Measurements from ENCODE around the gene ARRDC1.
"Not testable (repeated sequence)": the region's sequence is repeated elsewhere in the genome, so short reads cannot be mapped to it uniquely, and the experiment has no call there.

ARRDC1 gene, protein sequence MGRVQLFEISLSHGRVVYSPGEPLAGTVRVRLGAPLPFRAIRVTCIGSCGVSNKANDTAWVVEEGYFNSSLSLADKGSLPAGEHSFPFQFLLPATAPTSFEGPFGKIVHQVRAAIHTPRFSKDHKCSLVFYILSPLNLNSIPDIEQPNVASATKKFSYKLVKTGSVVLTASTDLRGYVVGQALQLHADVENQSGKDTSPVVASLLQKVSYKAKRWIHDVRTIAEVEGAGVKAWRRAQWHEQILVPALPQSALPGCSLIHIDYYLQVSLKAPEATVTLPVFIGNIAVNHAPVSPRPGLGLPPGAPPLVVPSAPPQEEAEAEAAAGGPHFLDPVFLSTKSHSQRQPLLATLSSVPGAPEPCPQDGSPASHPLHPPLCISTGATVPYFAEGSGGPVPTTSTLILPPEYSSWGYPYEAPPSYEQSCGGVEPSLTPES

DNA sequence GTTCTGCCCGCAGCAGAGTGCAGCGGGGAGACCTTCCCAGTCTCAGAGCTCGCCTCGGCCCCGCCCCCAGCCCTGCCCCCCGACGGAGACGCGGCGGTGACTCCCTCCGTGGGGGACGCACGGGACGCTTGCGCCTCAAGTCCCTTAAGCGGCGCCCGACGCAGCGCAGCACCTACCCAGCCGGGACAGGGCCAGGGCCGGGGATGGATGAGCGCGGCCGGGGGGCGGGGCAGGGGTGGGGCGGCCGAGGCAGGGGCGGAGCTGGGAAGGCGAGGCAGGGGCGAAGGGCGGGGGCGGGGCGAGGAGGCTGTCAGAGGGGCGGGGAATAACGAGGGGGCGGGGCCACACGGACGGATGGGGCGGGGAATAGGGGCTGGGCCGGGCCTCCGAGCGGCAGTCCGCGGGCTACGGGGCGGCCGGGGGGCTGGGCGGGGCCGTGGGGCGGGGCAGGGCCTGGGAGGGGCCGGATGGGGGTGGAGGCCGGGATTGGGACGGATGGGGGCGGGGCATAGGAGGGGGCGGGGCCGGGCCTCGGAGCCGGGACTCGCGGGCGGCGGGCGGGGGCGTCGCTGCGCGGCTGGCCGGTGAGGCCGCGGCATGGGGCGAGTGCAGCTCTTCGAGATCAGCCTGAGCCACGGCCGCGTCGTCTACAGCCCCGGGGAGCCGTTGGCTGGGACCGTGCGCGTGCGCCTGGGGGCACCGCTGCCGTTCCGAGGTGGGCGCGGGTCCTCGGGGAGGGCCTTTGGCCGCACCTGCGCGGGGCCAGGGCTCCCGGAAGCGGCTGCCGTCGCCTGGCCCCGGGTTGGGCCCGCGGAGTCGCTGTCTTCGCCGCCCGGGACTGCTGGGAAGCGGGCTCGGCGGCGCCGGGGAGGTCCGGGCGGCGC, at the start of gene ARRDC1:
Gene ARRDC1, plus strand, starts transcription at position 566 of the 884 bp plus-strand sequence. Its CDS starts 32 bp downstream, at position 598.
- DNase-seq (ENCODE audit: low read depth in 2 of 2): peak; percentile 90 to 93

DNA sequence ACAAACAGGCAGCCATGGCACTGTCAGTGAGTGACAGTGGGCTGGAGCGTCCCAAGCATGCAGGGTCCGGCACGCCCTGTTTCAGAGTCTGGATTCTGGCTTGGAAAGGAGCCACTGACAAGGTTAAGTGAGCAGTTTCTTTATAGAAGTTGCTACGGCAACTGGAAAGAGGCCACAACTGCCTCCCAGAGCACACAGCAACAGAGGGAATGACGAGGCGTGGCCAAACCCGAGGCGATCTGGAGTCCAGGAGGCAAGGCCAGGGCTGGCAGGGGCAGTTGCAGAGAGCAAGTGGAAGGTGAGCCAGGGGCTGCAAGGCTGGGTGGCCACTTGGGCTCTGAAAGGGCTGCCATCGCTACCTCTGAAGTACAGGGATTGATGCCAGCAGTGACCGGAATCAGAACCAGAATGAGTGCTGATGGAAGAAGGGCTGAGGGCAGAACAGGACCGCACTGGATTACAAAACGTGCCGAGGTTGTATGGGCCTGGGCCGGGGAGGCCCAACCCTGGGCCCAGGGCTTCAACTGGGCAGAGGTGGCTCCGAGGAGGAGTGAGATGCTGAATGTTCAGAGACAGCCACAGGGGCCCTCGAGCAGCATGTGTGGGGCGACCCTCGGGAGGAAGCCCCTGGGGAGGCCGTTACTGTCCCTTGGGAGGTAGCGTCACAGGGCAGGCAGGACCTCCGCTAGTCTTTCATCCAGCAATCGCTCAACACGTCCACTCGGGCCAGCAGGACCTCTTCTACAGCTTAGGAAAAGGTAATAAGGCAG, 49.2 kb upstream of the ARRDC1 start:
- no peak for DNase-seq (ENCODE audit: low read depth in 2 of 2)

- DNase-seq (ENCODE audit: low read depth in 2 of 2): no peak
These were observed 47.4 kb upstream of the ARRDC1 start for GRCh38 chr9:137558127-137558526.

DNA sequence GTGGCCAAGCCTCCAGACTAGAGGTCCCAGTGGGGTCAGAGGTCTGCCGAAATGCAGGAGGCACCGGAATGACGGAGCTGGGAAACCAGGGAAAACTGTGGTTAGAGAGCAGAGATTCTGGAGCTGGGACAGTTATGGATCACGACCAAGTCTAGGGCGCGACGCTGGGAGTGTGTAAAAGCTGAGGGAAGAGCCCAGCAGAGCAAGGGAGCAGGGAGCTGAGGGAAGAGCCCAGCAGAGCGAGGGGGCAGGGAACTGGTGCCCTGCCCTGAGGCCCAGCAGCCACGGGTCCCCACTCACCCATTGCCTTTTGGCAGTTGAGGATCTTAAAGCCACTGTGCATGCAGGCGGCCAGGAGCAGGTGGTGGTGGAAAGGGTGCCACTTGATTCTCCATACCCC, 41.4 kb upstream of the ARRDC1 start:
- DNase-seq (ENCODE audit: low read depth in 2 of 2): no peak

DNA sequence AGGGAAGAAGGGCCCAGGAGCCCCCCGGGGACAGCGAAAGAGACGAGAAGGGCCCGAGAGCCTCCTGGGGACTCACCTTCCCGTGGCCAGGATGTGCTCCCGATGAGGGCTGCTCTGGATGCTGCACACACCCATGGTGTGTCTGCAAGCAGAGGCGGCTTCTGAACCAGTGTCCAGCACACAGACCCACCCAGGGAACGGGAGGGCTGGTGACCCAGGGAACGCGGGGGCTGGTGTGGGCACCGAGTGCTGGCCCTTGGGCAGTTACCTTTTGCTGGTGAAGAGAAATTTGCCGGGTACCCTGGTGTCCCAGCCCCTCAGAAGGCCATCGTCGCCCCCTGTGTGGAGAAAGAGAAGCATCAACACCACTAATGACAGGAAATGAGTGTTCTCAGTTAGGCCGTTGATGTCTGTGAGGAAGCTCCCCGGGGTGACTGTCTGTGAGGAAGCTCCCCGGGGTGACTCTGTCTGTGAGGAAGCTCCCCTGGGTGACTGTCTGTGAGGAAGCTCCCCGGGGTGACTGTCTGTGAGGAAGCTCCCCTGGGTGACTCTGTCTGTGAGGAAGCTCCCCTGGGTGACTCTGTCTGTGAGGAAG, 40.6 kb upstream of the ARRDC1 start:
- DNase-seq (ENCODE audit: low read depth in 2 of 2): no peak

- not testable (repeated sequence) for DNase-seq (ENCODE audit: low read depth in 2 of 2)
These were observed 37.0 kb upstream of the ARRDC1 start for GRCh38 chr9:137568445-137568844.

DNA sequence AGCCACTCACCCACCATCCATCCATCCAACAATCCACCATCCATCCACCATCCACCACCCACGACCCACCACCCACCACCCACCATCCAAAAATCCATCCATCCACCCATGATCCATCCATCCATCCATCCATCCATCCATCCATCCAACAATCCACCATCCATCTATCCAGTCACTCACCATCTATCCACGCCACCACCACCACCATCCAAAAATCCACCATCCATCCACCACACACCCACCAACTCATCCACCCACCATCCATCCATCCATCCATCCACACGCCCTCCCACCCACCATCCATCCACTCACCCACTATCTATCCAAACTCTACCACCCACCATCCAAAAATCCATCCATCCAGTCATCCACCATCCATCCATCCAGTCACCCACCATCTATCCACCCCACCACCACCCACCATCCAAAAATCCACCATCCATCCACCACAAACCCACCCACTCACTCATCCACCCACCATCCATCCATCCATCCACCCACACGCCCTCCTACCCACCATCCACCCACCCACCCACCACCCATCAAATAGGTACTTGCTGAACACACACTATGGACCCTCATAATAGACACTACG, 35.8 kb upstream of the ARRDC1 start:
- no peak for DNase-seq (ENCODE audit: low read depth in 2 of 2)

DNA sequence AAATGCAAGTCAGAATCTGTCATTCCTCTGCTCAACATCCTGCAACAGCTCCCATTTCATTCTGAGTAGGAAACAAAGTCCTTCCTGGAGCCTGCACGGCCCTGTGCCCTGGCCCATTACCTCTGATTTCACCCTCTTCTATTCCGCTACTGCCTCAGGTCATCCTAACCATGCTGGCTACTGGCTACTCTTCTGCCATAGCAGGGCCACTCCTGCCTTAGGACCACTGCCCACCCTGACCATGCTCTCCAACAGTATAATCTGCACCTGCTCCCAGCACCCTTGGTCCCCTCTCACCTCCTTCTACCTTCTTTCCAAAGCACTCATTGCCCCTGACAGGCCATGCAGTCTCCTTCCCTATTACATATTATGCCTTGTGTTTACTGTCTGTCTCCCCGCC, 34.9 kb upstream of the ARRDC1 start:
- no peak for DNase-seq (ENCODE audit: low read depth in 2 of 2)

- no peak for DNase-seq (ENCODE audit: low read depth in 2 of 2)
These were observed 31.3 kb upstream of the ARRDC1 start for GRCh38 chr9:137574192-137574591.

- no peak for DNase-seq (ENCODE audit: low read depth in 2 of 2)
These were observed 30.1 kb upstream of the ARRDC1 start for GRCh38 chr9:137575364-137575715.

DNA sequence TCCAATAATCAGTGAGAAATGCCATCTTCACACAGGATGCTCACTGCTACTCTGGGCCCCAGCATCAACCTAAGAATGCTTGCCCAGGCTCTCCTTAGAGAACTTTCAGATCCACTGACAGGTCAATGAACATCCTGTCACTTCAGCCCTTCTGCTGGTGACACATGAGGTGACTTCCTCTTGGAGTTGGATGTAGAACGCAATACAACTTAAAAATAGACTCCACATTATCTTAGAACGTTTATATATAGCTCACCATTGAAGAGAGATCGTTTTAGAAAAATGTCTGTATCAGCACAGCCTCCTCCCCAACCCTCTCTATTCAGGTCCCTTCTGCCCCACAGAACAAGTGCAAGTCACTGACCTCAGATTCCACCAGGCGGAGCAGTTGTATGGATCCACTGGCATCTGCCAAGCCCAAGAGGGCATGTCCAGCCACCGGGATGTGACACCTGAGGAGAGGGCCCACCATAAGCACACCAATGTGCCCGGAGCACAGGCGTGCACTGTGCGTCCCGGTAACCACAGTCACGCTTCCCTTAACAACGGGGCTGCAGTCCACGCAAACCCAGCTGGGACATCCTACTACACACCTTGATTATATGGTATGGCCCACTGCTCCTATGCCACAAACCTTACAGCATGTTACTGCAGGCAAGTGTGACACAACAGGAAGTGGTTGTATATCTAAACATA, 29.6 kb upstream of the ARRDC1 start:
- DNase-seq (ENCODE audit: low read depth in 2 of 2): no peak

- peak; percentile 97 to 98 for DNase-seq (ENCODE audit: low read depth in 2 of 2)
These were observed 26.8 kb upstream of the ARRDC1 start, which contains the start of gene DPH7 for GRCh38 chr9:137578518-137579258. Gene DPH7, minus strand, starts transcription at chr9:137578925. Its CDS starts 148 bp downstream, at chr9:137578777.

- no peak for DNase-seq (ENCODE audit: low read depth in 2 of 2)
These were observed 26.3 kb upstream of the ARRDC1 start for GRCh38 chr9:137579259-137579604.

GRCh38 chr9:137580209-137580953, 25.1 kb upstream of the ARRDC1 start:
- DNase-seq (ENCODE audit: low read depth in 2 of 2): no peak

- no peak for DNase-seq (ENCODE audit: low read depth in 2 of 2)
These were observed 24.5 kb upstream of the ARRDC1 start for GRCh38 chr9:137580954-137581322.

DNA sequence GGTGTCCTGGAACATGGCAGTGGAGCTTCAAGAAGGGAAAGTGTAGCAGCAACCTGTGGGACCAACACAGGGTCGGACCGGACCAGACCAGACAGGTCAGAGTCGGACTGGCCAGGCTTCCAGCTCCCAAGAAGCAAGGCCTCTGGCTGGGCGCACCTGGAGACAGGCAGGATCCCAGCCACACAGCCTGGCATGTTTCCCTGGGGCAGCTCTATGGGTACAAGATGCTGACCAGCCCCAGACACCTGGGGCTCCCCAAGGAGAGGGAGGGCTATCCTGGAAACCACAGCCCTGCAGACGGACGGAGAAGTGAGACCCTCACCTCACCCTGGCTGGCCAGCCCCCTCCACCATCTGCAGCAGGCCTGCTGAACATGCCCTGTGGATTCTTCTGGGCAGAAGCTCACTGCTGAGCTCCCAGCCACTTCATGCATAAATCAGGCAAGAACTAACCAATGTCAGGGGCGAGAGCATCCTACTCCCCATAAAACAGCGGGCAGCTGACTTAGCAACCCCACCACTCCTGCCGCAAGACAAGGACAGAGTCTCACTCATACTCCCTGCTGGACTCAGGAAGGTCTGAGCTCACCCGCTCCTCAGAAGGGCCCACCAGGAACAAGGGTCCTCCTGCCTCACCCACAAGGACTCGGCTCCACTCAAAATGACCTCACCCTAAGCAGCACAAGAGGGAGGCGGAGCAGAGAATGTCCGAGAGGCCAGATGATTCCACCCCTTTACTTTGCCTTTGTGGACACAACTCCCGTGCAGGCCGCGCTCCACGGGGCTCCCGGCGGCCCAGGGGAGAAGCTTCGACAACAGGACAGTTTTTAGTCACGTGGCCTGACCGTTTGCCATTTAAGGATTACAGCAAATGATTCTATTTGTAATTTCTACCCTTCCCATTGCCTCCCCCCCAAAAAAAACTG, 23.9 kb upstream of the ARRDC1 start:
- DNase-seq (ENCODE audit: low read depth in 2 of 2): no peak

- DNase-seq (ENCODE audit: low read depth in 2 of 2): no peak
These were observed 23.1 kb upstream of the ARRDC1 start for GRCh38 chr9:137582286-137582860.

GRCh38 chr9:137583347-137583746, 22.1 kb upstream of the ARRDC1 start:
- DNase-seq (ENCODE audit: low read depth in 2 of 2): no peak

Measured in stimulated activated CD8-positive, alpha-beta memory T cell treated with anti-CD3 and anti-CD28 coated beads, Interleukin-2, amount 100 ng/mL, for 48 hours (primary cell).